ENCODE data around the gene LPCAT1.

Gene LPCAT1

GRCh38 chr5:1554410-1554967 is 30.7 kb upstream of the LPCAT1 start:
- no peak for DNase-seq (ENCODE audit: low spot score)

- no peak for DNase-seq (ENCODE audit: low spot score)
Observed at GRCh38 chr5:1553539-1554409, 30.0 kb upstream of the LPCAT1 start.

GRCh38 chr5:1552521-1553255 is 28.9 kb upstream of the LPCAT1 start:
- DNase-seq (ENCODE audit: low spot score) = no peak

- DNase-seq (ENCODE audit: low spot score) = no peak
Observed at GRCh38 chr5:1551426-1552301, 27.9 kb upstream of the LPCAT1 start.

GRCh38 chr5:1550287-1551076 is 26.7 kb upstream of the LPCAT1 start:
- no peak for DNase-seq (ENCODE audit: low spot score)

- DNase-seq (ENCODE audit: low spot score) = no peak
Observed at GRCh38 chr5:1549475-1550030, 25.8 kb upstream of the LPCAT1 start.

- DNase-seq (ENCODE audit: low spot score) = no peak
Observed at GRCh38 chr5:1548702-1549474, 25.1 kb upstream of the LPCAT1 start.

GRCh38 chr5:1547655-1548054 is 23.9 kb upstream of the LPCAT1 start:
- DNase-seq (ENCODE audit: low spot score) = no peak

GRCh38 chr5:1547236-1547635 is 23.5 kb upstream of the LPCAT1 start:
- no peak for DNase-seq (ENCODE audit: low spot score)

- no peak for DNase-seq (ENCODE audit: low spot score)
Observed at GRCh38 chr5:1546556-1546955, 22.8 kb upstream of the LPCAT1 start.

GRCh38 chr5:1545805-1546355 is 22.1 kb upstream of the LPCAT1 start:
- DNase-seq (ENCODE audit: low spot score) = no peak

GRCh38 chr5:1545126-1545804 is 21.5 kb upstream of the LPCAT1 start:
- DNase-seq (ENCODE audit: low spot score) = no peak

- DNase-seq (ENCODE audit: low spot score) = no peak
Observed at GRCh38 chr5:1544294-1544961, 20.7 kb upstream of the LPCAT1 start.

- no peak for DNase-seq (ENCODE audit: low spot score)
Observed at GRCh38 chr5:1543398-1544293, 19.9 kb upstream of the LPCAT1 start.

- no peak for DNase-seq (ENCODE audit: low spot score)
Observed at GRCh38 chr5:1542781-1543180, 19.0 kb upstream of the LPCAT1 start.

- no peak for DNase-seq (ENCODE audit: low spot score)
Observed at GRCh38 chr5:1541702-1542400, 18.1 kb upstream of the LPCAT1 start.

All from hematopoietic multipotent progenitor cell treated with erythropoietin and hydrocortisone succinate and interleukin-3 and kit ligand, for 15 days (in vitro differentiated cells).